GM12891 (cell line): ENCODE measurements around the gene COMMD4.

ENCODE experiments used
- POLR2A ChIP-seq: IDR thresholded peaks from 2 replicates; pipeline ENCODE4 v1.6.1; 2011; ENCODE audit warnings: low read depth, low read length, control low read depth
- POLR2AphosphoS5 ChIP-seq: IDR thresholded peaks from 2 replicates; pipeline ENCODE4 v1.6.1; 2011; ENCODE audit warnings: low read depth, low read length, control low read depth
- POU2F2 ChIP-seq: IDR thresholded peaks from 2 replicates; pipeline ENCODE4 v1.6.1; 2011; ENCODE audit warnings: low read depth, mild to moderate bottlenecking, control low read depth, low read length, moderate library complexity
- SPI1 ChIP-seq: IDR thresholded peaks from 2 replicates; pipeline ENCODE4 v1.6.1; 2011; ENCODE audit warnings: low read depth, low read length, control low read depth
- TAF1 ChIP-seq: IDR thresholded peaks from 2 replicates; pipeline ENCODE4 v1.6.1; 2011; ENCODE audit warnings: low read depth, low read length, control low read depth

GRCh38 chr15:75360856-75361255 lies 25.0 kb downstream of the COMMD4 start:
- TF ChIP-seq POLR2A (no peak), POLR2AphosphoS5 (no peak), POU2F2 (no peak), TAF1 (no peak), SPI1 (no peak)
